NB4 (cell line): ENCODE data around the gene SNTG2.

Experiments
- POLR2A ChIP-seq: IDR thresholded peaks from 2 replicates; pipeline ENCODE4 v1.6.1; 2011; ENCODE audit warnings: mild to moderate bottlenecking; ENCODE audit not compliant: insufficient read length; ENCODE audit errors: extremely low read depth
- TF ChIP-seq, protein P1 (sequence below): IDR thresholded peaks from one replicate; pipeline ENCODE4 v1.5.1; 2012; ENCODE audit warnings: low read depth, low read length

DNA sequence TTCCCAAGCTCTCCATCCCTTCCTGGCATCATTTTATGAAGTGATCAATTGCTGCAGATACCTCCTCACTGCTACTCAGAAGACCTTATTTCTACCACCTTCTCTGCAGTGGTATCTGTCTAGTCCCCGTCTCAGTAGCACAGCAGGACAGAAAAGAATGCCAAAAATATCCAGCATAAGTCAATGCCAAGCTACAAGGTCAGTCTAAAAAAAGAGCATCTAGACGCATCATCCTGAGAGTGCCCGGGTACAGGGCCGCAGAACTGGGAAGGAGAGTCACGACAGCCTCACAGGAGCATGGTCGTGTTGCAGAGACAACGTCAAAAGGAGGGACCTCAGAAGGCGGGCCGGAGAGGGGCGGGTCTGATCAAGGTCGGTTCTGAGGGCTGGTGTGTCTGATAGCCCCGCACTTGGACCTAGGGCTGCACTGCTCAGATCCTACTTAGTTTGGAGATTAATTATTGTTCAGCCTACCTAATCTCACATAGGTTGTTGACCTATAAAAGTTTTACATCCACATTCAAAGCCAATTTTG is 24.3 kb upstream of the SNTG2 start:
- TF ChIP-seq, protein P1, sequence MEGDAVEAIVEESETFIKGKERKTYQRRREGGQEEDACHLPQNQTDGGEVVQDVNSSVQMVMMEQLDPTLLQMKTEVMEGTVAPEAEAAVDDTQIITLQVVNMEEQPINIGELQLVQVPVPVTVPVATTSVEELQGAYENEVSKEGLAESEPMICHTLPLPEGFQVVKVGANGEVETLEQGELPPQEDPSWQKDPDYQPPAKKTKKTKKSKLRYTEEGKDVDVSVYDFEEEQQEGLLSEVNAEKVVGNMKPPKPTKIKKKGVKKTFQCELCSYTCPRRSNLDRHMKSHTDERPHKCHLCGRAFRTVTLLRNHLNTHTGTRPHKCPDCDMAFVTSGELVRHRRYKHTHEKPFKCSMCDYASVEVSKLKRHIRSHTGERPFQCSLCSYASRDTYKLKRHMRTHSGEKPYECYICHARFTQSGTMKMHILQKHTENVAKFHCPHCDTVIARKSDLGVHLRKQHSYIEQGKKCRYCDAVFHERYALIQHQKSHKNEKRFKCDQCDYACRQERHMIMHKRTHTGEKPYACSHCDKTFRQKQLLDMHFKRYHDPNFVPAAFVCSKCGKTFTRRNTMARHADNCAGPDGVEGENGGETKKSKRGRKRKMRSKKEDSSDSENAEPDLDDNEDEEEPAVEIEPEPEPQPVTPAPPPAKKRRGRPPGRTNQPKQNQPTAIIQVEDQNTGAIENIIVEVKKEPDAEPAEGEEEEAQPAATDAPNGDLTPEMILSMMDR, result no peak
- TF ChIP-seq POLR2A, result no peak
